Activated CD4-positive, alpha-beta memory T cell treated with anti-CD3 and anti-CD28 coated beads, Interleukin-2, amount 10 ng/mL, durations not matched to agents 7 days and 5 days (primary cell): ENCODE measurements around the gene ZNF500. TPM values are rescaled to one million over a fixed set of nuclear protein-coding genes. Genes with fewer than 3 reads are reported as not detected.

Experiments
- CTCF ChIA-PET: fragments of 350-600 bp; sonication (Branson Sonifier 250); formaldehyde crosslinking; loops from one replicate; lab custom pipeline; 2021; ENCODE audit warnings: antibody characterized with exemption, inconsistent platforms; lab: Charles Lee
- POLR2A ChIA-PET: fragments of 350-600 bp; sonication (Branson Sonifier 250); formaldehyde crosslinking; loops from one replicate; lab custom pipeline; 2021; ENCODE audit warnings: antibody characterized with exemption; lab: Charles Lee
- DNase-seq: peaks from one replicate; pipeline ENCODE4 v3.0.0-alpha.2; 2020
- H3K27ac Mint-ChIP-seq: one replicate; pipeline ENCODE4 v1.8.0; 2021; ENCODE audit warnings: mild to moderate bottlenecking, mixed read lengths
- H3K27me3 Mint-ChIP-seq: one replicate; pipeline ENCODE4 v1.8.0; 2021; ENCODE audit warnings: mixed read lengths
- H3K36me3 Mint-ChIP-seq: one replicate; pipeline ENCODE4 v1.8.0; 2021; ENCODE audit warnings: low read depth, mixed read lengths
- H3K4me1 Mint-ChIP-seq: one replicate; pipeline ENCODE4 v1.8.0; 2021; ENCODE audit warnings: mixed read lengths
- H3K4me3 Mint-ChIP-seq: one replicate; pipeline ENCODE4 v1.8.0; 2021; ENCODE audit warnings: mild to moderate bottlenecking, mixed read lengths
- H3K9me3 Mint-ChIP-seq: one replicate; pipeline ENCODE4 v1.8.0; 2021; ENCODE audit warnings: mixed read lengths
- total RNA-seq, 2 experiments: library from RNA; stranded (reverse); gene quantifications; one replicate each; pipeline ENCODE4 v1.2.3, GENCODE V29; 2021

Gene ZNF500
- total RNA-seq, 2 experiments from 2014 or later = 14.7 to 15.3 TPM

- H3K9me3 Mint-ChIP-seq = no peaks in the 10 kb centered on the region
- H3K27me3 Mint-ChIP-seq = no peaks in the 10 kb centered on the region
- ChIA-PET CTCF (interaction anchor here (0.5 kb wide), 1 partner anchor 300 kb away, joined by 4 read pairs; no protein-coding TSS in a partner anchor), POLR2A (interaction anchor here (1.0 kb wide), 1 partner anchor 9 kb away, joined by 4 read pairs; no protein-coding TSS in a partner anchor)
- no peaks in the 10 kb centered on the region for H3K4me1 Mint-ChIP-seq
- no peak for DNase-seq
- no peaks in the 10 kb centered on the region for H3K36me3 Mint-ChIP-seq
- no peak overlapping the region for H3K27ac Mint-ChIP-seq
- H3K4me3 Mint-ChIP-seq = no peak overlapping the region
Measured at GRCh38 chr16:4777339-4778049, 10.5 kb upstream of the ZNF500 start.

- ChIA-PET POLR2A (no interaction called here), CTCF (no interaction called here)
- no peaks in the 10 kb centered on the region for H3K27me3 Mint-ChIP-seq
- no peaks in the 10 kb centered on the region for H3K36me3 Mint-ChIP-seq
- no peak for DNase-seq
- no peak overlapping the region for H3K4me3 Mint-ChIP-seq
- no peak overlapping the region for H3K27ac Mint-ChIP-seq
- H3K4me1 Mint-ChIP-seq = no peaks in the 10 kb centered on the region
- H3K9me3 Mint-ChIP-seq = no peaks in the 10 kb centered on the region
Measured at GRCh38 chr16:4776141-4776705, 9.3 kb upstream of the ZNF500 start.

DNA sequence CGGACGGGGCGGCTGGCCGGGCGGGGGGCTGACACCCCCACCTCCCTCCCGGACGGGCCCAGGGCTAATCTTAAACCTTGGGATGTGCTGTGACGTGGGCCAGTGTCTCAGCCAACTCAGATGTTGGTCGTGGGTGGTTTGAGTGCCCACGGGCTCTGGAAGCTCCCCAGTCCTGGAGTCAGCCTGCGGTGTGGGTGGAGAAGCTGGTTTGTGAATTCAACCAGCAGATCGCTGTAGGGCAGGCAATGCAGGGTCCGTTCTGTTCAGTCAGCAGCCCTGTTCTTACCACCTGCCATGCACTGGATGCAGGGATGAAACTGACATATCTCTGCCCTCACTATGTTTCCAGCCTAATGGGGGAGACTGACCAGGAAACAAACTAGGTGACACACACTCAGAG lies 8.0 kb upstream of the ZNF500 start:
- Mint-ChIP-seq H3K36me3 (no peaks in the 10 kb centered on the region), H3K27me3 (no peaks in the 10 kb centered on the region)
- POLR2A ChIA-PET = no interaction called here

GRCh38 chr16:4772351-4772750 lies 5.4 kb upstream of the ZNF500 start:
- ChIA-PET CTCF (no interaction called here), POLR2A (interaction anchor here (0.9 kb wide), 1 partner anchor 23 kb away, joined by 3 read pairs; the partner anchor contains the start of gene SMIM22)
- Mint-ChIP-seq H3K4me1 (peaks cover 20% of the 10 kb centered on the region), H3K4me3 (no peak overlapping the region), H3K27ac (no peak overlapping the region), H3K9me3 (no peaks in the 10 kb centered on the region), H3K36me3 (no peaks in the 10 kb centered on the region), H3K27me3 (no peaks in the 10 kb centered on the region)
- no peak for DNase-seq

More for the DNA sequence above, 8.0 kb upstream of the ZNF500 start:
- H3K27ac Mint-ChIP-seq = no peak overlapping the region
- no peaks in the 10 kb centered on the region for H3K9me3 Mint-ChIP-seq
- CTCF ChIA-PET = no interaction called here
- no peak for DNase-seq
- H3K4me3 Mint-ChIP-seq = no peak overlapping the region
- no peaks in the 10 kb centered on the region for H3K4me1 Mint-ChIP-seq

DNA sequence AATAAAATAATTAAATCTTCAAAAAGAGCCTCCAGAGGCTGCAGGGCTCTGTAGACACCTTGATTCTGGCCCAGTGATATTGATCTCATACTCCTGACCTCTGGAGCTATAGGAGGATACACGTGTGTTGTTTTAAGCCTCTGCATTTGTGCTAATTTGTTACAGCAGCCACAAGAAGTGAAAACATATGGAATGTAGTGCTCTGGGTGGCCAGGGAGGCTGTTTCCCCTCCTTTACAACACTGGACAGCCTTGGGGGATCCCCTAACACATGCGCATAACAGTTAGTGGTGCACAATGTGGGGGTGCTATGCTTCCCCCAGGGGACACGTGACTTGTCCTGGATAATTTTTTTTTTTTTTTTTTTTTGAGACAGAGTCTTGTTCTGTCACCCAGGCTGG lies 4.7 kb upstream of the ZNF500 start:
- Mint-ChIP-seq H3K27ac (no peak overlapping the region), H3K4me1 (peaks cover 23% of the 10 kb centered on the region), H3K9me3 (no peaks in the 10 kb centered on the region), H3K4me3 (no peak overlapping the region), H3K27me3 (no peaks in the 10 kb centered on the region), H3K36me3 (peaks cover 2% of the 10 kb centered on the region)
- CTCF ChIA-PET = no interaction called here
- DNase-seq = no peak
- POLR2A ChIA-PET = no interaction called here

- Mint-ChIP-seq H3K4me3 (peak overlapping the region; percentile 89), H3K4me1 (peaks cover 31% of the 10 kb centered on the region), H3K27me3 (no peaks in the 10 kb centered on the region), H3K27ac (no peak overlapping the region), H3K36me3 (peaks cover 5% of the 10 kb centered on the region), H3K9me3 (no peaks in the 10 kb centered on the region)
- DNase-seq = no peak
- POLR2A ChIA-PET = interaction anchor here (1.3 to 3.8 kb wide), 3 partner anchors 19 to 35 kb away, joined by 3 to 24 read pairs (median 6); partner anchors contain the start of genes ANKS3, DNAAF8 and SEPTIN12
- CTCF ChIA-PET = interaction anchor here (2.2 kb wide), 1 partner anchor 35 kb away, joined by 12 read pairs; the partner anchor contains the start of genes ANKS3 and DNAAF8
Measured at GRCh38 chr16:4769306-4769638, 2.3 kb upstream of the ZNF500 start.

DNA sequence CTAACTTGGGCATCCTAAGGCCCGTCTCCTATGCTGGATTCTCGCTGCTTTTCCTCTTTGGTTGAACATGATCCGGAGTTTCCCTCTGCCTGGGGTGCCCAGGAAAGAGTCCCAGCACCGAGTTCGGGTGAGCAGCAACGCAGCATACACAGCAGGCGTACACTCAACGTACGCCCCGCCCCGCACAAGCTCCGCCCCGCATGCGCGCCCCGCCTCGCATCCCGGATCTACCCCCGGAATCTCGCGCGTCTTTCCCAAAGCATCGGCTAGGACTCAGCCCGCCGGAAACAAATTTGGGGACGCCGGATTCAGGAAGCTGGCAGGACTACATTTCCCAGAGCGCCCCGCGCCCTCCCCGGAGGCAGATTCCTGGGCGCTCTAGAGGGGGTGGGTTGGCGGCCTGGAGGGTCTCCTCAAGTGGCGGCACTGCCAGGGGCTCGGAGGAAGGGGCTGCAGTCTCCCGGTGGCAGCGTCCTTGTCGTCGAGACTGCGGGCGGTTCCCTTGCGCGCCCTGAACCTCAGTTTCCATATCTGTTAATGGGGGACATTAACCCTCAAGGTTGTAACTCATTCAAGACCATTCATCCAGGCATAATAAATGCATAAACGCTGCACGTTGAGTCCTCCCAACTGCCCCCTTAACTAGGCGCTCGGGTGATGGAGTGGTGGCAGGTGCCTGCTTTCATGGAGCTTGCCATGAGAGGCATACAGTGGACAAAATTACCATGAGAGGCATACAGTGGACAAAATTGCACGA lies 1.8 kb upstream of the ZNF500 start:
- Mint-ChIP-seq H3K4me3 (peak overlapping the region; percentile 89), H3K27ac (peak overlapping the region; percentile 92), H3K4me1 (peaks cover 33% of the 10 kb centered on the region), H3K9me3 (no peaks in the 10 kb centered on the region), H3K36me3 (peaks cover 9% of the 10 kb centered on the region), H3K27me3 (no peaks in the 10 kb centered on the region)
- CTCF ChIA-PET = interaction anchor here (0.8 to 2.2 kb wide), 2 partner anchors 34 to 145 kb away, joined by 3 to 12 read pairs; partner anchors contain the start of genes ANKS3, DNAAF8 and MGRN1
- POLR2A ChIA-PET = interaction anchor here (0.9 to 3.8 kb wide), 7 partner anchors 8 to 94 kb away, joined by 3 to 24 read pairs (median 4); partner anchors contain the start of genes ANKS3, DNAAF8, GLYR1 and SEPTIN12
- peak; percentile 87 for DNase-seq

DNA sequence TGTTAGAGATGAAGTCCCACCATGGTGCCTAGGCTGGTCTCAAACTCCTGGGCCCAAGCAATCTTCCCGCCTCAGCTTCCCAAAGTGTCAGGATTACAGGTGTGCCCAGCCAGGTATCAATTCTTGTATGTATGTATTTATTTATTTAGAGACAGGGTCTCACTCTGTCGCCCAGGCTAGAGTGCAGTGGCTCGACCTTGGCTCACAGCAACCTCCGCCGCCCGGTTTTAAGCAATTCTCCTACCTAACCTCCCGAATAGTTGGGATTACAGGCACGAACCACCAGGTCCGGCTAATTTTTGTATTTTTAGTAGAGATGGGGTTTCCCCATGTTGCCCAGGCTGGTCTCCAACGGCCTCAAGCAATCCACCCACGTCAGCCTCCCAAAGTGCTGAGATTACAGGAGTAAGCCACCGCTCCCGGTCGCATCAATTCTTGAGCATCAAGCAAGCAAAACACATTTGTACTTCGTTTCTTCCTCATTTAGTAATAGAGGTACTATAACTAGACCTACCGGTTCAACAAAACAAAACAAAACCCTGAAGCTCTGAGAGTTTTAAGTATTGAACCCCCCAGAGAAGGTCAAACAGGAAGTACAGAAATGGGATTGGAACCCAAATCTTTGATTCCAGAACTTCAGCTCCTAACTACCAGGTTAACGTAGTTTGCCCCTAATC lies 1.0 kb upstream of the ZNF500 start:
- DNase-seq = peak; percentile 36

DNA sequence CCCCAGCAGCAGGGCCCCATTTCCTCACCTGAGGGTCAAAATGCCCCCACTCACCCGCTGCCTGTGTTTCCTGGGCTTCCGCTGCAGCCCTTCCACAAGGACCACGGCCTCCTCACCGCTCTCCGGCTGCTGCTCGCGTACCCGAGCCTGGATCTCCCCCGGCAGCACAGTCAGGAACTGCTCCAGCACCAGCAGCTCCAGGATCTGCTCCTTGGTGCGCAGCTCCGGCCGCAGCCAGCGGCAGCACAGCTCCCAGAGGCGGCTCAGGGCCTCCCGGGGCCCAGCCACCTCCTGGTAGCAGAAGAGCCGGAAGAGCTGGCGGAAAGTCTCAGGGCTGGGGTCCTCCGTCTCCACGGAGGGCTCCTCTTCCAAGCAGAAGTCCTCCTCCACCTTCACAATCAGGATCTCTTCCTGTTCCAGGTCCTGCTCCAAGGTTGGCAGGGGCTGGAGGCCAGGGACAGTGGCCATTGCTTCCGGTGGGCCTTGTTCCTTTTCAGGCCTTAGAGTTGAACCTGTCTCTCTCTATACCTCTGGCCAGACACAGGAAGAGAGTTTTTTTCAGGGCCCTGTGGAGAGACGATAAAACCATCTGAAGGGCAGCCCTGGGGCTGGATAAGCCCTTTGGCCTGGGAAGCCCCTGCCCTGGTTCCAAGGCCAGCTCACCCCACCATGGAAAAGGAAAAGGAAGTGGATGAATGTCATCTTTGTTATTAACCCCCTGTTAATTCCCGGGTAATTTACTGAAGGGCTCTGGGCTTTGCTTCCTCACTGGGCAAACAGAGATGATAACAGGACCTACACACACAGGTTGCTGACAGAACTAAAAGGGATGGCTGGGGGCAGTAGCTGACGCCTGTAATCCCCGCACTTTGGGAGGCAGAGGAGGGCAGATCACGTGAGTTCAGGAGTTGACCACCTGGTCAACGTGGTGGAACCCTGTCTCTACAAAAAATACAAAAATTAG lies 1.2 kb downstream of the ZNF500 start:
- Mint-ChIP-seq H3K36me3 (peaks cover 20% of the 10 kb centered on the region), H3K4me1 (peaks cover 36% of the 10 kb centered on the region), H3K9me3 (no peaks in the 10 kb centered on the region), H3K27me3 (no peaks in the 10 kb centered on the region), H3K4me3 (peak overlapping the region; percentile 88), H3K27ac (peak overlapping the region; percentile 85)
- DNase-seq = no peak
- ChIA-PET POLR2A (interaction anchor here (1.4 to 3.8 kb wide), 3 partner anchors 31 to 150 kb away, joined by 3 to 24 read pairs (median 13); partner anchors contain the start of genes ANKS3, DNAAF8, GLYR1 and UBN1), CTCF (interaction anchor here (0.5 to 1.9 kb wide), 3 partner anchors 31 to 60 kb away, joined by 3 to 7 read pairs (median 3); partner anchors contain the start of genes ANKS3 and DNAAF8)

More for the DNA sequence above, 1.0 kb upstream of the ZNF500 start:
- no peaks in the 10 kb centered on the region for H3K27me3 Mint-ChIP-seq
- no peaks in the 10 kb centered on the region for H3K9me3 Mint-ChIP-seq
- ChIA-PET POLR2A (interaction anchor here (0.9 to 3.8 kb wide), 7 partner anchors 9 to 95 kb away, joined by 3 to 24 read pairs (median 4); partner anchors contain the start of genes ANKS3, DNAAF8, GLYR1 and SEPTIN12), CTCF (interaction anchor here (0.8 to 2.2 kb wide), 3 partner anchors 24 to 144 kb away, joined by 3 to 12 read pairs (median 3); partner anchors contain the start of genes ANKS3, DNAAF8 and MGRN1)
- peak overlapping the region; percentile 89 for H3K4me3 Mint-ChIP-seq
- peaks cover 9% of the 10 kb centered on the region for H3K36me3 Mint-ChIP-seq
- H3K27ac Mint-ChIP-seq = peak overlapping the region; percentile 92
- peaks cover 34% of the 10 kb centered on the region for H3K4me1 Mint-ChIP-seq

DNA sequence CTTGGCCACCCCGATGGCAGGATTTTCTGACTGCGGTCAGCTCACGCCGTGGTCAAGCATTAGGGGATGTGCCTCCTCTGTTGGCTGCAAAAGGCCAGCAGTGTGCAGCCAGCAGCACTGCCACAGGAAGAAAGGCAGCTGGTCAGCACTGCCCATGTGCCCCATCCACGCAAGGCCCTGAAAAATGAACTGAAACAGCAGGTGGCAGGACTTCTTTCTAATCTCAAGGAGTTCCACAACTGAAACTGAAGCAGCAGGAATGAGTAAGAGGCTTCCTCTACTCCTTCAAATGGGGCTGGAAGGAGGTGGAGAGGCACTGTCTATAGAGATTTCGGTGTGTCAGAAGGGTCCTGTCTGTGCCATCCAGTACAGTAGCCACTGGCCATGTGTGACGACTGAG lies 3.2 kb downstream of the ZNF500 start:
- no peaks in the 10 kb centered on the region for H3K9me3 Mint-ChIP-seq
- DNase-seq = no peak
- H3K4me3 Mint-ChIP-seq = no peak overlapping the region
- H3K4me1 Mint-ChIP-seq = peaks cover 26% of the 10 kb centered on the region
- no peaks in the 10 kb centered on the region for H3K27me3 Mint-ChIP-seq
- ChIA-PET CTCF (interaction anchor here (0.7 kb wide), 1 partner anchor 39 kb away, joined by 4 read pairs; the partner anchor contains the start of gene ROGDI), POLR2A (interaction anchor here (1.0 kb wide), 1 partner anchor 38 kb away, joined by 4 read pairs; the partner anchor contains the start of gene ROGDI)
- H3K27ac Mint-ChIP-seq = no peak overlapping the region
- peaks cover 33% of the 10 kb centered on the region for H3K36me3 Mint-ChIP-seq

- POLR2A ChIA-PET = interaction anchor here (1.9 kb wide), 1 partner anchor 27 kb away, joined by 4 read pairs; the partner anchor contains the start of genes ANKS3 and DNAAF8
- Mint-ChIP-seq H3K9me3 (no peaks in the 10 kb centered on the region), H3K36me3 (peaks cover 41% of the 10 kb centered on the region), H3K27ac (no peak overlapping the region), H3K27me3 (no peaks in the 10 kb centered on the region), H3K4me1 (peaks cover 14% of the 10 kb centered on the region), H3K4me3 (no peak overlapping the region)
- no peak for DNase-seq
- CTCF ChIA-PET = no interaction called here
Measured at GRCh38 chr16:4762205-4762604, 4.8 kb downstream of the ZNF500 start.
